ENCODE results near the gene CDC42SE2.
A peak's percentile ranks its signal among the peaks of the same experiment; 100 is the strongest.

Gene CDC42SE2

DNA sequence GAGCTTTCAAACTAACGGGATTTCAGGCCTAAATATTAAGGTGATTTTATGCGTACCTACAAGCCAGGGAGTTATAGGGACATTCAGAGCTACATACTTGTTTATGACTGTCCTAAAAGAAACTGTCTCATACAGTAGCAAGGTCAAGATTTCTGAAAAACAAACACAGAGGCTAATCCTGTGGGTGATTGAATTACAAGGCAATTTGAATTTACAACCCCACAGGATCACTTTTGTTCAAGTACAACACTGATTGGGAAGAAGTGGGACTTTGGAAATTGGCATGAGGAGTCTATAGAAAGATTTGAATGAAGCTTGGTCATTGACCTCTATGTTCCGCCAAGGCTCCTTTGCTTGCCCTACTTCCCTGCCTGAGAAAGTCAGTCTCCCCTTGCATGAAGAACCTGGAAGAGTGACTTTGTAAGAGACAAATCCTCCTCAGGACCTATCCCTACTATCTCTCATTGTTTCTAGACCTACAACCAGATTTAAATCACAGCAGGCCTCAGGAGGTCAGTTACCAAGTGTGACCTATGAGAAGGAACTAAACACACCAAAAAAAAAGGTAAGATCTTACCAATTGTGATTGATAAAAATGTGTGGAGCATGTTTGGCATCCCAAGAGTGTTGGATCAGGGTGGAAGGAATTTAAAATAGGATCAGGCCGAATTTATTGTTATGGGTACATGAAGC is 38.4 kb upstream of the CDC42SE2 start:
- Histone ChIP-seq H3K27ac (ENCODE audit: low read depth, low read length) (no peak overlapping the region), H3K79me2 (ENCODE audit: control insufficient read depth, insufficient read depth, low read length, unreplicated experiment) (no peaks in the 10 kb centered on the region), H2AFZ (ENCODE audit: low read length, unreplicated experiment) (no peak overlapping the region), H3K4me3 (ENCODE audit: low read depth, low read length) (no peak overlapping the region), H3K27me3 (ENCODE audit: insufficient read depth, low read length) (no peaks in the 10 kb centered on the region), H3K36me3 (ENCODE audit: insufficient read depth, low read length) (no peaks in the 10 kb centered on the region), H3K4me1 (ENCODE audit: control insufficient read depth, insufficient read depth, low read length, unreplicated experiment) (peaks cover 12% of the 10 kb centered on the region)

DNA sequence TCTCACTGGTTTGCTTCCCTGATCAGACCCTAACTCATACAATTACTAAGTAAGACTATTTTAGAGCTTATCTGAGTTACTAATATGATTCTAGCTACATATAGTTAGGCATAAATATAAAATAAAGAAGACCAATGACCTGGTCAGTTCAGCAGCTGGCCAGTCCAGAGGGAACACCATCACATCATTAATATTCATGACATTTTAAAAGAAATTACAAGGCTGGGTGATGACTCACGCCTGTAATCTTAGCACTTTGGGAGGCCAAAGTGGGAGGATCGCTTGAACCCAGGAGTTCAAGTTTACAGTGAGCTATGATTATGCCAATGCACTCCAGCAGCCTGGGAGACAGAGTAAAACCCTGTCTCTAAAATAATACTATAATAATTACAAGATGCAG is 37.0 kb upstream of the CDC42SE2 start:
- no peaks in the 10 kb centered on the region for H3K27me3 ChIP-seq (ENCODE audit: insufficient read depth, low read length)
- no peak overlapping the region for H2AFZ ChIP-seq (ENCODE audit: low read length, unreplicated experiment)
- H3K36me3 ChIP-seq (ENCODE audit: insufficient read depth, low read length), result no peaks in the 10 kb centered on the region
- no peak overlapping the region for H3K27ac ChIP-seq (ENCODE audit: low read depth, low read length)
- no peak overlapping the region for H3K4me3 ChIP-seq (ENCODE audit: low read depth, low read length)
- H3K4me1 ChIP-seq (ENCODE audit: control insufficient read depth, insufficient read depth, low read length, unreplicated experiment), result peaks cover 6% of the 10 kb centered on the region
- no peaks in the 10 kb centered on the region for H3K79me2 ChIP-seq (ENCODE audit: control insufficient read depth, insufficient read depth, low read length, unreplicated experiment)

DNA sequence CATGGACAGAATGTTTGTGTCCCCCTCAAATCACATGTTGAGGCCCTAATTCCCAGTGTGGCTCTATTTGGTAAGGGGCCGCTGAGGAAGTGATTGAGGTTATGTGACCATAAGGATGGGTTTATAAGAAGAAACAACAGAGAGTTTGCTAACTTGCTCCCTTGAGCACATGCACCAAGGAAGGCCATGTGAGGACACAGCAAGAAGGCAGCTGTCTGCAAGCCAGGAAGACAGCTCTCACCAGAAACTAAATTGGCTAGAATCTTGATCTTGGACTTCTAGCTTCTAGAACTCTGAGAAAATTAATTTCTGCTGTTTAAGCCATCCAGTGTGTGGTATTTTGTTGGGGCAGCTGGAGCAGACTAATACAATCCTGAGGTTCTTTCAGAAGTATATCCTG is 35.2 kb upstream of the CDC42SE2 start:
- no peak overlapping the region for H2AFZ ChIP-seq (ENCODE audit: low read length, unreplicated experiment)
- no peak overlapping the region for H3K27ac ChIP-seq (ENCODE audit: low read depth, low read length)
- H3K4me3 ChIP-seq (ENCODE audit: low read depth, low read length), result no peak overlapping the region
- no peaks in the 10 kb centered on the region for H3K36me3 ChIP-seq (ENCODE audit: insufficient read depth, low read length)
- no peaks in the 10 kb centered on the region for H3K27me3 ChIP-seq (ENCODE audit: insufficient read depth, low read length)
- no peaks in the 10 kb centered on the region for H3K4me1 ChIP-seq (ENCODE audit: control insufficient read depth, insufficient read depth, low read length, unreplicated experiment)
- H3K79me2 ChIP-seq (ENCODE audit: control insufficient read depth, insufficient read depth, low read length, unreplicated experiment), result no peaks in the 10 kb centered on the region

DNA sequence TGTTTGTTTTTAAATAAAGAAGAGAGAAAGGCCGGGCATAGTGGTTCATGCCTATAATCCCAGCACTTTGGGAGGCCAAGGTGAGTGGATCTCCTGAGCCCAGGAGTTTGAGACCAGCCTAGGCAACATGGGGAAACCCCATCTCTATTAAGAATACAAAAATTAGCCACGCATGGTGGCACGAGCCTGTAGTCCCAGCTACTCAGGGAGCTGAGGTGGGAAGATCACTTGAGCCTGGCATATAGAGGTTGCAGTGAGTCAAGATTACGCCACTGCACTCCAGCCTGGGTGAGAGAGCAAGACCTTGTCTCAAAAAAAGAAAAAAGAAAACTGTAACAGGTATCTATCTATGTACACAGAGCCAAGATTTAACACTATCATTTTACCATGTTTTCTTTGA is 34.2 kb upstream of the CDC42SE2 start:
- Histone ChIP-seq H3K4me1 (ENCODE audit: control insufficient read depth, insufficient read depth, low read length, unreplicated experiment) (no peaks in the 10 kb centered on the region), H3K4me3 (ENCODE audit: low read depth, low read length) (no peak overlapping the region), H3K36me3 (ENCODE audit: insufficient read depth, low read length) (no peaks in the 10 kb centered on the region), H3K27me3 (ENCODE audit: insufficient read depth, low read length) (no peaks in the 10 kb centered on the region), H3K79me2 (ENCODE audit: control insufficient read depth, insufficient read depth, low read length, unreplicated experiment) (no peaks in the 10 kb centered on the region), H3K27ac (ENCODE audit: low read depth, low read length) (no peak overlapping the region), H2AFZ (ENCODE audit: low read length, unreplicated experiment) (no peak overlapping the region)

DNA sequence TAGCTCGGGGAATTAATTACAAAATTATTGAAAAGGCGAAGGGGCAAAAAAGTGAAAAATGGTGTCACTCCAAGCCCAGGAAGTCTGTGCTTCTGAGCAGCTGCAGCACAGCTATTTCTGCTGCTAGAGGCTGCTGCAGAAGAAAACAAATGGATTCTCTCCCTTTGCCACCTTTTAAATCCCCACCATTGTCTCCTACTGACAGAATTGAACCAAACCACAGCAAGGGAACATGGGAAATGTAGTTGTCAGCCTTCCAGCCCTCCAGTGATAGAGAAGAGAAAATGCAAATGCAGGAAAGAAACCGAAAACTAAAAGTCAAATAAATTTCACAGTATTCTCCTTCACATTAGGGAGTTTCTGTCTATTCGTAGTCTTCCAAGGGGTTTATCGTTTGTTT is 33.4 kb upstream of the CDC42SE2 start:
- Histone ChIP-seq H3K79me2 (ENCODE audit: control insufficient read depth, insufficient read depth, low read length, unreplicated experiment) (no peaks in the 10 kb centered on the region), H3K4me3 (ENCODE audit: low read depth, low read length) (no peak overlapping the region), H3K27me3 (ENCODE audit: insufficient read depth, low read length) (no peaks in the 10 kb centered on the region), H3K4me1 (ENCODE audit: control insufficient read depth, insufficient read depth, low read length, unreplicated experiment) (no peaks in the 10 kb centered on the region), H3K36me3 (ENCODE audit: insufficient read depth, low read length) (no peaks in the 10 kb centered on the region), H3K27ac (ENCODE audit: low read depth, low read length) (no peak overlapping the region), H2AFZ (ENCODE audit: low read length, unreplicated experiment) (peak overlapping the region; percentile 47)

DNA sequence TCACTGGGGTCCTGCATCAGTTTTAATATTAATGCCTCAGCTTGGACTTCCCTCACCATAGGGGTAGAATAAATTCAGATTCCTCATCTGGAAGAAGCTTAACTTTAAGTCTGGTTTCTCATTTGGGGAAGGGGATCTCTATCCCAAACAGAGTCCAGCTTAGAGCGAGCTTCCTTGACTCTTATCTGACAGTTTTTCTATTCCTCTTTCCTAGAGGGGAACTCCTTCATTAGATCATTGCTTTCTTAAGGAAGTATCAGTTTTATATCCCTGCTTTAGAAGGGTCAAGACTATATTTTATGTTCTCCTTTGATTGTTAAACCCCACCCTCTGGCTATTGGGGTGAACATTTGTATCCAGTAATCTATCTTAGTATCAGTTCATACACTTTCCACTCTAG is 24.2 kb upstream of the CDC42SE2 start:
- Histone ChIP-seq H3K27ac (ENCODE audit: low read depth, low read length) (no peak overlapping the region), H3K4me3 (ENCODE audit: low read depth, low read length) (no peak overlapping the region)

DNA sequence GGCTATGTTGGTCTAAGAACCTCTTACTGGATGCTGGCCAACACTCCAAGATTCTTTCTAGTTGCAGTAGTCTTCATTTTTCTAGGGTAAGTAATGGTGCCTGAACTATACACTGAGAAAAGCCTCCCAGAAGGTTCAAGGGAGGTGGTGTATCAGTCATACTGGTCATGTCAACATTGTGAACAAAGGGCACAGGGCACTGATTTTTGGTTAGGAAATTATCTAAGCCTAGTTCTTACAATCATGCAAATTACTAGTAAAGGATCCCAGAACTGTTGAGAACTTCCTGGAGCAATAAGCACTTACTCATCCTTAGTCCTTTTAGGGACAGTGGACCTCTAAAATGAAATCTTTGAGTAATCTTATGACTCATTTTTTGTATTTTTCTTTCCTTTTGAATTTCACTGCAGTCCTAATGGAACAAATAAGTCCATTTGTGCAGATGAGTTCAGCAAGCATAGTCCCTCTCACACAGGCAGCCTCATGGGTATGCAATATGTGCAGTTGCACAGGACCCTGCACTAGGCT is 21.1 kb upstream of the CDC42SE2 start:
- H3K4me1 ChIP-seq (ENCODE audit: control insufficient read depth, insufficient read depth, low read length, unreplicated experiment), result peaks cover 18% of the 10 kb centered on the region
- H3K27me3 ChIP-seq (ENCODE audit: insufficient read depth, low read length), result no peaks in the 10 kb centered on the region
- no peaks in the 10 kb centered on the region for H3K79me2 ChIP-seq (ENCODE audit: control insufficient read depth, insufficient read depth, low read length, unreplicated experiment)
- no peaks in the 10 kb centered on the region for H3K36me3 ChIP-seq (ENCODE audit: insufficient read depth, low read length)
- H2AFZ ChIP-seq (ENCODE audit: low read length, unreplicated experiment), result no peak overlapping the region
- peak overlapping the region; percentile 69 for H3K27ac ChIP-seq (ENCODE audit: low read depth, low read length)
- no peak overlapping the region for H3K4me3 ChIP-seq (ENCODE audit: low read depth, low read length)

More for the DNA sequence above, 24.2 kb upstream of the CDC42SE2 start:
- H3K4me1 ChIP-seq (ENCODE audit: control insufficient read depth, insufficient read depth, low read length, unreplicated experiment), result peaks cover 22% of the 10 kb centered on the region
- peak overlapping the region; percentile 40 for H2AFZ ChIP-seq (ENCODE audit: low read length, unreplicated experiment)
- H3K36me3 ChIP-seq (ENCODE audit: insufficient read depth, low read length), result no peaks in the 10 kb centered on the region
- no peaks in the 10 kb centered on the region for H3K79me2 ChIP-seq (ENCODE audit: control insufficient read depth, insufficient read depth, low read length, unreplicated experiment)
- no peaks in the 10 kb centered on the region for H3K27me3 ChIP-seq (ENCODE audit: insufficient read depth, low read length)

DNA sequence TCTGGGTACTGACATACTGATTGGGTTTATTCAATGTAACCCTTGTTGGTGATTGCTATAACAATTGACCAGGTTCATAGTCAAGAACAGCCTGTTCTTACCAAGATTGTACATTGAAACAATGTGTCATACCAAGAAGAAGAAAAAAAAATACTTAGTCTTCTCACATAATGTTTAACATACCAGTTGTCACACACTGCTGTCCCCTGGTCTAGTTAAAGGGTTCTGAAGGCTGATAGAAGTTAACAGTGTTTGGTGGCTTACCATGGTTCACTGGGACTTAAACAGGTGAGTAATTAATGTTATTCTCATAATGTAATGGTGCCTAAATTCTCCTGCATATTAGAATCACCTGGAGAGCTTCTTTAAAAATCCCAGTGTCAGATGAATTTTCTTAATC is 18.5 kb upstream of the CDC42SE2 start:
- Histone ChIP-seq H3K27me3 (ENCODE audit: insufficient read depth, low read length) (no peaks in the 10 kb centered on the region), H3K27ac (ENCODE audit: low read depth, low read length) (0 out of 2 replicates have a peak overlapping the region, but pooled peaks have one; percentile 3), H3K36me3 (ENCODE audit: insufficient read depth, low read length) (no peaks in the 10 kb centered on the region), H2AFZ (ENCODE audit: low read length, unreplicated experiment) (no peak overlapping the region), H3K4me1 (ENCODE audit: control insufficient read depth, insufficient read depth, low read length, unreplicated experiment) (peaks cover 15% of the 10 kb centered on the region), H3K4me3 (ENCODE audit: low read depth, low read length) (no peak overlapping the region), H3K79me2 (ENCODE audit: control insufficient read depth, insufficient read depth, low read length, unreplicated experiment) (no peaks in the 10 kb centered on the region)

DNA sequence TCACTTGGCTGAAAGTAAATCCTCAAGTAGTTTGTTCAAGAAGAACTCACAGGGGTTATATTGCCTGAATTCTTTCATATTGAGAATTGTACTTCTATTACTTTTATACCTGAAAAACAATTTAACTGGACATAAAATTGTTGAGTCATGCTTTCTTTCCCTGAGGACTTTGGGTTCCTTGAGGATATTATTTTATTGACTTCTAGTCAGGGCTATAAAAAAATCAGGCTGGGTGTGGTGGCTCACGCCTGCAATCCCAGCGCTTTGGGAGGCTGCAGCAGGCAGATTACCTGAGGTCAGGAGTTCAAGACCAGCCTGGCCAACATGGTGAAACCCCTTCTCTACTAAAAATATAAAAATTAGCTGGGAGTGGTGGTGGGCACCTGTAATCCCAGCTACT is 17.9 kb upstream of the CDC42SE2 start:
- H3K27me3 ChIP-seq (ENCODE audit: insufficient read depth, low read length), result no peaks in the 10 kb centered on the region
- H3K36me3 ChIP-seq (ENCODE audit: insufficient read depth, low read length), result no peaks in the 10 kb centered on the region
- H3K79me2 ChIP-seq (ENCODE audit: control insufficient read depth, insufficient read depth, low read length, unreplicated experiment), result no peaks in the 10 kb centered on the region
- no peak overlapping the region for H2AFZ ChIP-seq (ENCODE audit: low read length, unreplicated experiment)
- no peak overlapping the region for H3K27ac ChIP-seq (ENCODE audit: low read depth, low read length)
- H3K4me3 ChIP-seq (ENCODE audit: low read depth, low read length), result no peak overlapping the region
- H3K4me1 ChIP-seq (ENCODE audit: control insufficient read depth, insufficient read depth, low read length, unreplicated experiment), result peaks cover 15% of the 10 kb centered on the region

DNA sequence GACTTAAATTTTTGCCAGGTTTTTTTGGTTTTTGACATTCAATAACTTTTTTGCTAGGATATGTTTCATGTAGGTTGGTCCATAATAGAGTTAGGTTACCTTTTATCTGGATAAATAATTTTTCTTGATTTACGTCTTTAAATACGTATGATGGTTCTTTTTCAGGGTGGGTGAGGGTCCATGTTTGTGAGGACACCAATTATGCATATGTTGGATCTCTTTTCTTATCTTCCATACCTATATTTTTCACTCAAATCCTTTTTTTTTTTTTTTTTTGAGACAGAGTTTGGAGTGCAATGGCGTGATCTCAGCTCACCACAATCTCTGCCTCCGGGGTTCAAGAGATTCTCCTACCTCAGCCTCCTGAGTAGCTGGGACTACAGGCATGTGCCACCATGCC is 17.3 kb upstream of the CDC42SE2 start:
- Histone ChIP-seq H3K4me3 (ENCODE audit: low read depth, low read length) (no peak overlapping the region), H2AFZ (ENCODE audit: low read length, unreplicated experiment) (no peak overlapping the region), H3K4me1 (ENCODE audit: control insufficient read depth, insufficient read depth, low read length, unreplicated experiment) (peaks cover 15% of the 10 kb centered on the region), H3K27me3 (ENCODE audit: insufficient read depth, low read length) (no peaks in the 10 kb centered on the region), H3K79me2 (ENCODE audit: control insufficient read depth, insufficient read depth, low read length, unreplicated experiment) (no peaks in the 10 kb centered on the region), H3K27ac (ENCODE audit: low read depth, low read length) (no peak overlapping the region), H3K36me3 (ENCODE audit: insufficient read depth, low read length) (no peaks in the 10 kb centered on the region)

DNA sequence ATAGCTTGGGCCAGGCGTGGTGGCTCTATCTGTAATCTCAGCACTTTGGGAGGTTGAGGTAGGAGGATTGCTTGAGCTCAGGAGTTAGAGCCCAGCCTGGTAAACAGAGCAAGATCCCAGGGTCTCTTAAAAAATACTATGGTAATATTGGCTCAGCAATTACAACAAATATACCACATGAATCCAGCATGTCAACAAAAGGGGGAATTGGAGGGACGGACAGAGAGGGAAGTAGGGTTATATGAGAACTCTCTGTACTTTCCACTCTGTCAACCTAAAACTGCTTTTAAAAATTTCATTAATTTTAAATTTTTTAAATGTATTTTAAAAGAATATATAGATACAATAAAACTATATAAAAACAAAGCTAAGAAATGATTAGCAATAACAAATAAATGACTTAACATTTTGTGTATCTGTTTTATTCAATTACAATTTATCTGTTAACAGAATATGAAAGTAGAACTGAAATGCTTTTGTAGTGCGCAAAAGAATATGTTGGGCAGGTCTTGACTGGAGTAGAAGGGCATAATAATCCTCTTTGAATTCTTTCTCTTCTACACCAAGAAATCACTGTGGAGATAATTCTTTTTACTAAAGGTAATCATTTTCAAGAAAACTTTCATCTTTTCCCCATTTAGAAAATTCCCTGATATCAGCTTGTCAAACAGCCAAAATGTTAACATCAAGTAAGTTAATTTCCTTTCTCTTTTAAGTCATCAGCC is 12.9 kb upstream of the CDC42SE2 start:
- Histone ChIP-seq H2AFZ (ENCODE audit: low read length, unreplicated experiment) (no peak overlapping the region), H3K4me1 (ENCODE audit: control insufficient read depth, insufficient read depth, low read length, unreplicated experiment) (no peaks in the 10 kb centered on the region), H3K79me2 (ENCODE audit: control insufficient read depth, insufficient read depth, low read length, unreplicated experiment) (no peaks in the 10 kb centered on the region), H3K27me3 (ENCODE audit: insufficient read depth, low read length) (no peaks in the 10 kb centered on the region), H3K4me3 (ENCODE audit: low read depth, low read length) (no peak overlapping the region), H3K36me3 (ENCODE audit: insufficient read depth, low read length) (no peaks in the 10 kb centered on the region), H3K27ac (ENCODE audit: low read depth, low read length) (no peak overlapping the region)

All from ACC112 (cell line).